Kidney epithelial cell (primary cell): ENCODE measurements around the gene B9D2. TPM values are rescaled to one million over a fixed set of nuclear protein-coding genes. Genes with fewer than 3 reads are reported as not detected.
A peak's percentile ranks its signal among the peaks of the same experiment; 100 is the strongest.

Experiments
- DNase-seq: peaks from one replicate; pipeline ENCODE4 v3.0.0-alpha.2; 2010; ENCODE audit warnings: low read depth
- H3K27me3 ChIP-seq: 2 replicates; pipeline ENCODE4 v1.6.0; 2011; ENCODE audit warnings: low read length; ENCODE audit not compliant: control insufficient read depth, insufficient read depth
- H3K36me3 ChIP-seq: 2 replicates; pipeline ENCODE4 v1.5.1; 2011; ENCODE audit warnings: low read length; ENCODE audit not compliant: control insufficient read depth, insufficient read depth
- H3K4me3 ChIP-seq: 2 replicates; pipeline ENCODE4 v1.5.1; 2011; ENCODE audit warnings: low read depth, mild to moderate bottlenecking, control low read depth, low read length
- CTCF ChIP-seq: IDR thresholded peaks from 2 replicates; pipeline ENCODE4 v1.5.1; 2011; ENCODE audit warnings: mild to moderate bottlenecking, moderate library complexity, low read length, control low read depth, inconsistent platforms; ENCODE audit not compliant: insufficient read depth, poor library complexity, severe bottlenecking
- total RNA-seq: library from RNA; depleted of rRNA; stranded (reverse); fragments of >200 nt; gene quantifications from 2 replicates; pipeline ENCODE4 v1.2.3, GENCODE V29; 2015

B9D2 gene
- total RNA-seq, 1 donor from 2014 or later: 5.7 TPM

- no peak for TF ChIP-seq CTCF
- peak within 1 kb of the TSS; percentile 74 for H3K4me3 ChIP-seq
- peak; percentile 98 for DNase-seq
- no peaks in the 10 kb centered on the region for H3K36me3 ChIP-seq
- no peaks in the 10 kb centered on the region for H3K27me3 ChIP-seq
Observed at GRCh38 chr19:41397086-41398049, 33.4 kb upstream of the B9D2 start, which contains the start of the genes BCKDHA and EXOSC5. Gene BCKDHA, plus strand, starts transcription at chr19:41397818. Its CDS starts 10 bp downstream, at chr19:41397828. Gene EXOSC5, minus strand, starts transcription at chr19:41397359. Its CDS starts 31 bp downstream, at chr19:41397328.

- H3K4me3 ChIP-seq: no peak overlapping the region
- peaks cover 1% of the 10 kb centered on the region for H3K36me3 ChIP-seq
- H3K27me3 ChIP-seq: no peaks in the 10 kb centered on the region
- TF ChIP-seq CTCF: no peak
- no peak for DNase-seq
Observed at GRCh38 chr19:41395355-41395754, 31.4 kb upstream of the B9D2 start.

GRCh38 chr19:41392775-41393174, 28.8 kb upstream of the B9D2 start:
- TF ChIP-seq CTCF: no peak
- Histone ChIP-seq H3K4me3 (no peak overlapping the region), H3K27me3 (no peaks in the 10 kb centered on the region), H3K36me3 (peaks cover 1% of the 10 kb centered on the region)
- no peak for DNase-seq

GRCh38 chr19:41391618-41392017, 27.7 kb upstream of the B9D2 start:
- peaks cover 1% of the 10 kb centered on the region for H3K36me3 ChIP-seq
- H3K4me3 ChIP-seq: no peak overlapping the region
- no peak for DNase-seq
- H3K27me3 ChIP-seq: no peaks in the 10 kb centered on the region
- no peak for TF ChIP-seq CTCF

GRCh38 chr19:41386442-41386841, 22.5 kb upstream of the B9D2 start:
- Histone ChIP-seq H3K27me3 (no peaks in the 10 kb centered on the region), H3K4me3 (no peak overlapping the region), H3K36me3 (peaks cover 1% of the 10 kb centered on the region)
- DNase-seq: no peak
- no peak for TF ChIP-seq CTCF
